ENCODE measurements around the gene KRTAP10-1. TPM values are rescaled to one million over a fixed set of nuclear protein-coding genes. Genes with fewer than 3 reads are reported as not detected.

KRTAP10-1 gene
- total RNA-seq, 4 donors from 2014 or later, result not detected

DNA sequence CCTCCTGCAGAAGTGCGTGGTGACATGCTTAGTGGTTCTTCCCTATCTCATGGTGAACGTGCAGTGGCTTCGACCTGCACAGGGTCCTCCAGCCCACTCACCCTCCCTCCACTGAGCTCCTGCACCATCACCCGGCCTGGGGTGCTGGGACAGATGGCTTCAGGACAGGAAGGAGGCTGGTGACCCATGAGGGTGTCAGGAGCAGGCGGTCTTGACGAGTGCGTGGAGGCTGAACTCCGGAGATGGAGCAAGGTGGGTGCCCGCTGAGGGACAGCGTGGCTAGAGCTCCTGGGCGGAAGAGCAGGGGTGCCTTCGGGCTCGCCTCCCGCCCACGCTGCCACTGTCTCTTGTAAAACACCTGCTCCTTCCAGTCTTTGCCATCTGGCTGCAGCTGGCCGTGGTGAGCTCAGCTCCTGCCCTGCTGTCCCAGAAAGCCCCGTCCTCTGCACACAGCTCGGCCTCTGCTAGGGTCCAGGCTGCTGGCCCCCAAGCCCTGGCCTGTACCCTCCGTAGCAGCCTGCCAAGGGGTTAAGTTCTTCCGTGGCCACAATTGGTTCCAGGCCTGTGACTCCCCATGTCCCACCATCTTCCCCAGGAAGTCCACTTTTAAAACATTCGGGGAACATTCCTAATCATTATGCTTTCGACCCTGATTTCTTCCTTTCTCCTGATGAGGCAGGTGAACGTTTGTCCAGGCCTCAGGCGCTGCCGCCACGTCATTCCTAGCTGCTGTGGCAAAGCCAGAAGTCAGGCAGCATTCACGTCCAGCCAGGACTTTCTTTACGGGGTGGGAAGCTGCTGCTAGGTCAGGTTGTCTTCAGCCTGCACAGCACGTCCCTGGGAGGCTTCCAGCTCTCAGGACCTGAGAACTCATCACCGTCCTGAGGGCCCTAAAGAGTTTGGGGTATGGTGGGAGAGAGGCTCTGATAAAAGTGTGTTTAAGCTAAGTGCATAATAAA, 8.1 kb downstream of the KRTAP10-1 start:
- Histone ChIP-seq H3K4me3 (no peak overlapping the region), H3K4me1 (no peaks in the 10 kb centered on the region), H3K27me3 (no peaks in the 10 kb centered on the region), H3K27ac (no peak overlapping the region), H3K36me3 (no peaks in the 10 kb centered on the region), H3K9me3 (no peaks in the 10 kb centered on the region)
- TF ChIP-seq POLR2A (IDR thresholded peaks at IDR 0.05) (no peak), CTCF (IDR thresholded peaks at IDR 0.05) (no peak)
- intact Hi-C loops (cut with DNase I; ENCODE audit: low total_unique reads), result no loop called here
- peak in 1 of 2 donors; percentile 9 for DNase-seq

DNA sequence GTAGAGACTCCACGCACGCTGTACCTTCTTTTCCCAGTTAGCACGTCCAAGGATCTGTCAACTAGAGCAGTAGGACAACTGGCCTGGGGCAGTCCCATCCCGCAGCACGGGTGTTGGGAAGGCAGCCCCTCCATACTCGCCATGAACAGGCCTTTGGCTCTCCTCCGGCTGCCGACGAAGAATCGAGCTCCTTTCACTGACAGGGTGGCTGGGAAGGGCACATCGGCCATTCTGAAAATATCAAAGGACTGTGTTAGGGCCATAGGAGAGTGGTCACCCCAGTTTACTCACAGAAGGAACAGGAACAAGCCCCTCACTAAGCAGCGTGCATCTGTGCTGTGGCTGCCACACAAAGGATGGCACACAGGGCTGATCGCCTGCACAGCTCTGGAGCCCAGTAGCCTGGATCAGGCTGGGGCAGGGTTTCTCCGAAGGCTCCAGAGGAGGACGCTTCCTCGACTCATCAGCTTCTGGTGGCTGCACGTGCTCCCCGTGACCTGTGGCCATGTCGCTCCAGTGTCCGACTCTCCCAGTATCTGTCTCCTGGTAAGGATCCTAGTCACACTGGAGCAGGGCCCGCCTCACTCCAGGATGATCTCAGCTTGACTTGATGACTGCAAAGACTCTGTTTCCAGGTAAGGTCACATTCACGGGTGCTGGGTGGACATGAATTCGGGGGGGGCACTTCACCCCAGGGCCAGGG, 8.9 kb downstream of the KRTAP10-1 start:
- no peaks in the 10 kb centered on the region for H3K27me3 ChIP-seq
- H3K36me3 ChIP-seq, result no peaks in the 10 kb centered on the region
- TF ChIP-seq POLR2A (IDR thresholded peaks at IDR 0.05) (no peak), CTCF (IDR thresholded peaks at IDR 0.05) (no peak)
- intact Hi-C loops (cut with DNase I; ENCODE audit: low total_unique reads), result no loop called here
- H3K4me1 ChIP-seq, result no peaks in the 10 kb centered on the region
- H3K9me3 ChIP-seq, result no peaks in the 10 kb centered on the region
- no peak for DNase-seq
- H3K27ac ChIP-seq, result no peak overlapping the region
- no peak overlapping the region for H3K4me3 ChIP-seq

- H3K27me3 ChIP-seq, result no peaks in the 10 kb centered on the region
- peak in 1 of 2 donors; percentile 11 for DNase-seq
Measured at GRCh38 chr21:44530221-44530902, 9.6 kb downstream of the KRTAP10-1 start.

DNA sequence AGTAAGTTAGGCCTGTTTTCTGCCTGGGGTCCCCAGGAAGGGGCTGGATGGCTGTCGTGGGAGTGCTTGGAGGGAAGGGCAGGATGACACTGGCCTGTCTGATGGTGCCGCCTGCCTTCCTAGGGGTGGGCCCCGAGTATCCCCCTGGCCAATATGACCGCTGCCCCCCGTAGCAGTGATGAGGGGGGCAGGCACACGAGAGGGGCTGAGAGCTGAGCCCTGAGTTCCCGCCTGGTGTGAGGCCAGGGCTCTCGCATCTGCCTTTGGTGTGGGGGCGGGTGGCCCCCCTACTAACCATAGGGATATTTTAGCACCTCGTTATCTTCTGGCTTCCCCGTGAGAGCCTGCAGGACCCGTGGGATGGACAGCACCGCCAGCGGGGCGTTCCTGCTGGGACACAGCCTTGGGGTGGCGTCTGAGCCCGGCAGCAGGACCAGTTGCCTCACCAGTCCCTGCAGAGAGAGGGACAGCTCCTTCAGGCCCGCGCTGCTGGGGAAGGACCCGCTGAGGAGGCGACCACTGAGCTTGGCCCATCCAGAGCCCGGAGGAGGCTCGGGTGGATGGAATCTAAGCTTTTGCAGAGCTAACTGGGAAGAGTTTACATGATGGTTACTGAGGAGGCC, 10.4 kb downstream of the KRTAP10-1 start:
- DNase-seq, result peak; percentile 1 to 2
- Histone ChIP-seq H3K4me3 (no peak overlapping the region), H3K9me3 (no peaks in the 10 kb centered on the region), H3K27ac (no peak overlapping the region), H3K36me3 (no peaks in the 10 kb centered on the region), H3K27me3 (no peaks in the 10 kb centered on the region), H3K4me1 (no peaks in the 10 kb centered on the region)
- TF ChIP-seq POLR2A (IDR thresholded peaks at IDR 0.05) (no peak), CTCF (IDR thresholded peaks at IDR 0.05) (no peak)
- intact Hi-C loops (cut with DNase I; ENCODE audit: low total_unique reads), result no loop called here

More at GRCh38 chr21:44530221-44530902, 9.6 kb downstream of the KRTAP10-1 start:
- Histone ChIP-seq H3K36me3 (no peaks in the 10 kb centered on the region), H3K9me3 (no peaks in the 10 kb centered on the region), H3K4me3 (no peak overlapping the region), H3K4me1 (no peaks in the 10 kb centered on the region), H3K27ac (no peak overlapping the region)
- intact Hi-C loops (cut with DNase I; ENCODE audit: low total_unique reads), result no loop called here
- no peak for TF ChIP-seq POLR2A (IDR thresholded peaks at IDR 0.05)
- no peak for TF ChIP-seq CTCF (IDR thresholded peaks at IDR 0.05)

Measured in uterus (tissue), 4 donors.